Measurements from ENCODE around the gene HPS3. TPM values are rescaled to one million over a fixed set of nuclear protein-coding genes. Genes with fewer than 3 reads are reported as not detected.
"Not testable (repeated sequence)": the region's sequence is repeated elsewhere in the genome, so short reads cannot be mapped to it uniquely, and the experiment has no call there.

HPS3 gene
- total RNA-seq, 4 donors from 2014 or later: 23.0 to 27.9 (median 24.4) TPM

DNA sequence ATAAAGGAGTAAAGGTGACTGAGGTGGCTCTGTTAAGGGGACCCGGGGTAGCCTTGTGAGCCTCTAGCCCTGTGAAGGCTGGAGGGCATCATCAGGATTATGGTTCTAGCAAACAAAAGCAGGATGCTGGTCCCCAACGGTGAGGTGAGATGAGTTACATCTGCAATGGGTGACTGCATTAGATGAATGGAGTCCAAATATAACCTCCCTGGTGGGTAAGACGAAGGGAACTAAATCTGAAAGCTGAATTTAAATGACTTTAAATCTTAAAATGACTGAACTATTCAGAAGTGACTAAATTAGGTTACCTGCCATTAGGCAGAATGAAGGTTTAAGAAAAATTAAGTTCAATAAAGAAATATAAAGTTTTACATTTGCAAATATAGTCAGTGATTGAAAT is 38.5 kb upstream of the HPS3 start:
- H3K4me1 ChIP-seq: peaks cover 0 to 5% of the 10 kb centered on the region in 2 donors
- no peaks in the 10 kb centered on the region for H3K36me3 ChIP-seq
- no peaks in the 10 kb centered on the region for H3K9me3 ChIP-seq
- intact Hi-C loops (cut with DNase I): no loop called here
- no peak overlapping the region for H3K4me3 ChIP-seq (replicated peaks in 1 of 3)
- TF ChIP-seq, protein P1, sequence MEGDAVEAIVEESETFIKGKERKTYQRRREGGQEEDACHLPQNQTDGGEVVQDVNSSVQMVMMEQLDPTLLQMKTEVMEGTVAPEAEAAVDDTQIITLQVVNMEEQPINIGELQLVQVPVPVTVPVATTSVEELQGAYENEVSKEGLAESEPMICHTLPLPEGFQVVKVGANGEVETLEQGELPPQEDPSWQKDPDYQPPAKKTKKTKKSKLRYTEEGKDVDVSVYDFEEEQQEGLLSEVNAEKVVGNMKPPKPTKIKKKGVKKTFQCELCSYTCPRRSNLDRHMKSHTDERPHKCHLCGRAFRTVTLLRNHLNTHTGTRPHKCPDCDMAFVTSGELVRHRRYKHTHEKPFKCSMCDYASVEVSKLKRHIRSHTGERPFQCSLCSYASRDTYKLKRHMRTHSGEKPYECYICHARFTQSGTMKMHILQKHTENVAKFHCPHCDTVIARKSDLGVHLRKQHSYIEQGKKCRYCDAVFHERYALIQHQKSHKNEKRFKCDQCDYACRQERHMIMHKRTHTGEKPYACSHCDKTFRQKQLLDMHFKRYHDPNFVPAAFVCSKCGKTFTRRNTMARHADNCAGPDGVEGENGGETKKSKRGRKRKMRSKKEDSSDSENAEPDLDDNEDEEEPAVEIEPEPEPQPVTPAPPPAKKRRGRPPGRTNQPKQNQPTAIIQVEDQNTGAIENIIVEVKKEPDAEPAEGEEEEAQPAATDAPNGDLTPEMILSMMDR (IDR thresholded peaks at IDR 0.05): no peak
- TF ChIP-seq POLR2A (IDR thresholded peaks at IDR 0.05): no peak
- no peaks in the 10 kb centered on the region for H3K27me3 ChIP-seq
- 77 to 80% methylated on average over 3 of the region's 3 CpGs for WGBS, 2 donors
- H3K27ac ChIP-seq: no peak overlapping the region
- DNase-seq: no peak

DNA sequence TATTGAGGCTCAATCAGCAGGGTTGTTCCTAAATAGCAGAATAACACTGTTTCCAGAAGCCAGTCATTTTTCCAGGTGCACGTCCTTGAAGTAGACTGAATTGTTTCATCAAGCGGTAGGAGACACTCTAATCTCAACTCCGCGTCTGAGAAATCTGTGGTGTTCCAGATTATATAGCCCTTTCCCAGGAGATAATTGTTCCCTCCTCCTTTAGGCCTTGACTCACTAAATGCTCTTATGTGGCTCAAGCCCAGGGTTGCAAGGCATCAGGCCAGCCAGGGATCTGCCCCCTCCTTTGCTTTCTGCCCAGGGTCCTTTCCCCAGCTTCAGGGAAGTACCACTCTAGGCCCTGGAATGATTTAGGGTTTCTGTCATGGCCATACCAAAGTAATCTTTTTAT is 37.5 kb upstream of the HPS3 start:
- WGBS, 2 donors: 93 to 95% methylated on average over 4 of the region's 4 CpGs
- no peak overlapping the region for H3K4me3 ChIP-seq (replicated peaks in 1 of 3)
- H3K9me3 ChIP-seq: no peaks in the 10 kb centered on the region
- no peak for TF ChIP-seq POLR2A (IDR thresholded peaks at IDR 0.05)
- TF ChIP-seq, protein P1 (IDR thresholded peaks at IDR 0.05): no peak
- peaks cover 0 to under 1% of the 10 kb centered on the region in 2 donors for H3K4me1 ChIP-seq
- H3K27ac ChIP-seq: no peak overlapping the region
- H3K27me3 ChIP-seq: no peaks in the 10 kb centered on the region
- intact Hi-C loops (cut with DNase I): no loop called here
- no peak for DNase-seq
- no peaks in the 10 kb centered on the region for H3K36me3 ChIP-seq

DNA sequence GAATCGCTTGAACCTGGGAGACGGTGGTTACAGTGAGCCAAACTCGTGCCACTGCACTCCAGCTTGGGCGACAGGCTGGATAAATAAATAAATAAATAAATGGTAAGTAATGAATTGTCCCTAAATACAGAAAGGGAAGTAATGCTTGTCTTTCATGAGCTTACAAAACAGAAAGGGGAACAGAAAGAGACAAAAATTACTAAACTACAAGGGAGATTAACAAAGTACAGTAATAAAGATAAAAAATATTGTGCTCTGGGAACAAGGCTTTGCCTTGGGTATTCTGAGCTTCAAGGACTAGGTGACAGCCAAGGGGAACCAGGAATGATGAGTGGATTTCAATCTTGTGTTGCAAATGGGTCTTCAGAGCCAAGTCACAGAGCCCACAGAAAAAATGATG is 34.0 kb upstream of the HPS3 start:
- Histone ChIP-seq H3K27me3 (no peaks in the 10 kb centered on the region), H3K4me1 (no peaks in the 10 kb centered on the region), H3K9me3 (no peaks in the 10 kb centered on the region), H3K36me3 (no peaks in the 10 kb centered on the region), H3K27ac (no peak overlapping the region), H3K4me3 (replicated peaks in 1 of 3) (no peak overlapping the region)
- intact Hi-C loops (cut with DNase I): no loop called here
- TF ChIP-seq, protein P1 (IDR thresholded peaks at IDR 0.05): no peak
- no peak for TF ChIP-seq POLR2A (IDR thresholded peaks at IDR 0.05)
- DNase-seq: no peak
- WGBS, 2 donors: 92 to 96% methylated on average over 4 of the region's 4 CpGs

DNA sequence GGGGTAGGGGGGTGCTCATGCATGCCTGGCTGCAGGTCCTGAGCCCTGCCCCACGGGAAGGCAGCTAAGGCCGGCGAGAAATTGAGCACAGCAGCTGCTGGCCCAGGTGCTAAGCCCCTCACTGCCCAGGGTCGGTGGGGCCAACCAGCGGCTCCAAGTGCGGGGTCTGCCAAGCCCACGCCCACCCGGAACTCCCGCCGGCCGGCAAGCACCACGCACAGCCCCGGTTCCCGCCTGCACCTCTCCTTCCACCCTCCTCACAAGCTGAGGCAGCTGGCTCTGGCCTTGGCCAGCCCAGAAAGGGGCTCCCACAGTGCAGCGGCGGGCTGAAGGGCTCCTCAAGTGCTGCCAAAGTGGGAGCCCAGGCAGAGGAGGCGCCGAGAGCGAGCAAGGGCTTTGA is 31.5 kb upstream of the HPS3 start:
- intact Hi-C loops (cut with DNase I): not testable (repeated sequence)

DNA sequence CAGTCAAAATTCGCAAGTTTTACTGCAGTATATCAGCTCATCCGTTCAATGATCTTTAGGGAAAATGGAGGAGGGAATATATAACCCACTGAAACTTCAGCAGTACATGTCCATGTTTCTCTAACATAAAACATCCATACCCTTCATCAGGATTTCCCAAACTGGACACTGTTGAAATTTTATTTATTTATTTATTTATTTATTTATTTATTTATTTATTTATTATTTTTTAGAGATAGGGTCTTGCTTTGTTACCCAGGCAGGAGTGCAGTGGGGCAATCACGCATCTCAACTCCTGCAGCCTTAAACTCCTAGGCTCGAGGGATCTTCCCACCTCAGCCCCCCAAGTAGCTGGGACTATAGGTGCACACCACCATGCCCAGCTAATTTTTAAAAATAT is 28.3 kb upstream of the HPS3 start:
- Histone ChIP-seq H3K4me1 (no peaks in the 10 kb centered on the region), H3K36me3 (no peaks in the 10 kb centered on the region), H3K4me3 (replicated peaks in 1 of 3) (no peak overlapping the region), H3K9me3 (no peaks in the 10 kb centered on the region), H3K27me3 (no peaks in the 10 kb centered on the region), H3K27ac (no peak overlapping the region)
- no peak for DNase-seq
- intact Hi-C loops (cut with DNase I): no loop called here
- no peak for TF ChIP-seq POLR2A (IDR thresholded peaks at IDR 0.05)
- TF ChIP-seq, protein P1 (IDR thresholded peaks at IDR 0.05): no peak
- WGBS, 2 donors: 95 to 96% methylated on average over 4 of the region's 4 CpGs

More for the DNA sequence above, 31.5 kb upstream of the HPS3 start:
- not testable (repeated sequence) for H3K9me3 ChIP-seq; H3K27me3 ChIP-seq; H3K4me3 ChIP-seq (replicated peaks in 1 of 3); DNase-seq; H3K27ac ChIP-seq; H3K36me3 ChIP-seq; H3K4me1 ChIP-seq
- 94 to 95% methylated on average over 13 to 18 of the region's 19 CpGs for whole genome bisulfite sequencing, 2 donors

DNA sequence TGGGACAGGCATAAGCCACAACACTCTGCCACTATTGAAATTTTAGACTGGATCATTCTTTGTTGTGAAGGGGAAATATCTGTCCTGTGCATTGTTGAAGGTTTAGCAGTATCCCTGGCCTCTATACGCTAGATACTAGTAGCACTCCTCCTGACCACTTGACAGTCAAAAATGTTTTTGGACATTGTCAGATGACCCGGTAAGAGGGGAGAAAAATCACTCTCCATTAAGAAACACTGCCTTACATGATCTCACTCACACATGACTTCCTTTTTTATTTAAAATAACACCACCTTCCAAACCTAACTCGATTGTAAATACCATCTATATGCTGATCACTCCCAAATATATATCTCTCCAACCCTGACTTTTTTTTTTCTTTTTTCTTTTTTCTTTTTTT is 27.8 kb upstream of the HPS3 start:
- TF ChIP-seq POLR2A (IDR thresholded peaks at IDR 0.05): no peak
- TF ChIP-seq, protein P1 (IDR thresholded peaks at IDR 0.05): no peak
- DNase-seq: no peak
- intact Hi-C loops (cut with DNase I): no loop called here
- no peaks in the 10 kb centered on the region for H3K4me1 ChIP-seq
- H3K27ac ChIP-seq: no peak overlapping the region
- WGBS, 2 donors: 67 to 81% methylated on average over 3 of the region's 3 CpGs
- H3K9me3 ChIP-seq: no peaks in the 10 kb centered on the region
- H3K36me3 ChIP-seq: no peaks in the 10 kb centered on the region
- no peaks in the 10 kb centered on the region for H3K27me3 ChIP-seq
- no peak overlapping the region for H3K4me3 ChIP-seq (replicated peaks in 1 of 3)

All from thyroid gland (tissue), 4 donors.